ACC112 (cell line): ENCODE data around the gene DAP.
"Not testable (repeated sequence)": the region's sequence is repeated elsewhere in the genome, so short reads cannot be mapped to it uniquely, and the experiment has no call there.

Experiments
- H2AFZ ChIP-seq: fragments of 200-600 bp; sonication (generic); one replicate; pipeline ENCODE4 v1.6.0; 2017; ENCODE audit warnings: antibody characterized with exemption, low read length; ENCODE audit not compliant: unreplicated experiment
- H3K27ac ChIP-seq: fragments of 200-600 bp; sonication (generic); 2 replicates; pipeline ENCODE4 v1.5.1; 2014; ENCODE audit warnings: low read depth, mild to moderate bottlenecking, antibody characterized with exemption, low read length, moderate library complexity
- H3K27me3 ChIP-seq: fragments of 200-600 bp; sonication (generic); 2 replicates; pipeline ENCODE4 v1.6.1; 2014; ENCODE audit warnings: mild to moderate bottlenecking, antibody characterized with exemption, low read length, moderate library complexity, mixed read lengths; ENCODE audit not compliant: insufficient read depth
- H3K36me3 ChIP-seq: fragments of 200-600 bp; sonication (generic); 2 replicates; pipeline ENCODE4 v1.6.1; 2016; ENCODE audit warnings: mild to moderate bottlenecking, antibody characterized with exemption, low read length, moderate library complexity, mixed read lengths; ENCODE audit not compliant: insufficient read depth
- H3K4me1 ChIP-seq: fragments of 200-600 bp; sonication (generic); one replicate; pipeline ENCODE4 v1.6.1; 2016; ENCODE audit warnings: low read length, mixed read lengths; ENCODE audit not compliant: insufficient read depth, unreplicated experiment, control insufficient read depth
- H3K4me3 ChIP-seq: fragments of 200-600 bp; sonication (generic); 2 replicates; pipeline ENCODE4 v1.5.1; 2014; ENCODE audit warnings: mild to moderate bottlenecking, low read depth, low read length
- H3K79me2 ChIP-seq: fragments of 200-600 bp; sonication (generic); one replicate; pipeline ENCODE4 v1.6.0; 2016; ENCODE audit warnings: low read length; ENCODE audit not compliant: control insufficient read depth, unreplicated experiment, insufficient read depth

DAP gene

GRCh38 chr5:10669983-10670382, 91.1 kb downstream of the DAP start:
- Histone ChIP-seq H3K79me2 (no peaks in the 10 kb centered on the region), H2AFZ (no peak overlapping the region), H3K36me3 (no peaks in the 10 kb centered on the region), H3K4me3 (no peak overlapping the region), H3K27me3 (peaks cover 11% of the 10 kb centered on the region), H3K4me1 (no peaks in the 10 kb centered on the region), H3K27ac (no peak overlapping the region)

DNA sequence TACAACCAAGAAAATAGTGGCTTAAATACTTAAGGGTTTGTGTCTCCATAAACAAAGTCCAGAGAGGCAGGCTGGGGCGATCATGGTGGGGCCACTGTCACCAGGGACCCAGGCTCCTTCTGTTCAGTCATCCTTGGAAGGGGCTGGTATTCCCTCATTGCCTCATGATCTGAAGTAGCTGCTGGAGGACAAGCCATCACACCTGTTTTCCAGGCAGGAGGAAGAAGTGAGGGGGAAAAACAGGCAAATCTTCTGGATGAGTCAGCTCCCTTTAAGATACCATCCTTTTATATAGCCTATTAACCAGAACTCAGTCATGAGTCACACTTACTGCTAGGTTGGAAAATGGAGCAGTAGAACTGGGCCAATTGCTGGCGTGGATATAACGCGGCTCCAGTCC, 92.3 kb downstream of the DAP start:
- no peak overlapping the region for H2AFZ ChIP-seq
- no peaks in the 10 kb centered on the region for H3K36me3 ChIP-seq
- no peak overlapping the region for H3K27ac ChIP-seq
- H3K79me2 ChIP-seq: no peaks in the 10 kb centered on the region
- H3K27me3 ChIP-seq: peaks cover 11% of the 10 kb centered on the region
- no peak overlapping the region for H3K4me3 ChIP-seq
- peaks cover 6% of the 10 kb centered on the region for H3K4me1 ChIP-seq

DNA sequence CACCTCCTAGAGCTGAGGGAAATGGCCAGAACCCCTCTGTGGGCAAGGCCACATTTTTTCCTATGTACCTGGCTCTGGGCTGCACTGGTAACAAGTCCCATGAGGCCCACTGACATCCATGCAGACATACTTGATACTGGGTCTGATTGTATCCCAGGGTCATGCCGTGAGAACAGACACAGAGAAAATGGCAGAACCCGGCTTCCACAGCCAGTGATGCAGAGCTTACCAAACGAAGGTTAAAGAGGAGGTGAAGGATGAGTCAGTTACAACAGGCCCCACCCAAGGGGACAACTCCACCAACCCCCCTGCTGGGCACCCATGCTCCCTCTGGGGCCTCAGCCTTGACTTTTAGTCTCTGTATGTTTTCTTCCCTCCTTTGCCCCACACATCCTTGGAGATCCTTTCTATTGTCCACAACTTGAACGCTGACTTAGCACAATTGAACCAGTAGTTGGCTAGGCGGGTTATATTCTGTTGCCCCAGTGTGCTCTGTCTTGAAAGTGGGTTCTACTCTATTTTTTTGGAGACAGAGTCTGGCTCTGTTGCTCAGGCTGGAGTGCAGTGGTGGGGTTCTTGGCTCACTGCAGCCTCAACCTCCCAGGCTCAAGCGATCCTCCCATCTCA, 93.5 kb downstream of the DAP start:
- Histone ChIP-seq H2AFZ (no peak overlapping the region), H3K36me3 (no peaks in the 10 kb centered on the region), H3K4me3 (no peak overlapping the region), H3K27ac (no peak overlapping the region), H3K79me2 (no peaks in the 10 kb centered on the region), H3K4me1 (peaks cover 11% of the 10 kb centered on the region), H3K27me3 (peaks cover 11% of the 10 kb centered on the region)

GRCh38 chr5:10666531-10667299, 94.3 kb downstream of the DAP start:
- Histone ChIP-seq H3K27ac (no peak overlapping the region), H3K36me3 (no peaks in the 10 kb centered on the region), H2AFZ (no peak overlapping the region), H3K27me3 (peaks cover 9% of the 10 kb centered on the region), H3K4me1 (peaks cover 11% of the 10 kb centered on the region), H3K4me3 (no peak overlapping the region), H3K79me2 (no peaks in the 10 kb centered on the region)

DNA sequence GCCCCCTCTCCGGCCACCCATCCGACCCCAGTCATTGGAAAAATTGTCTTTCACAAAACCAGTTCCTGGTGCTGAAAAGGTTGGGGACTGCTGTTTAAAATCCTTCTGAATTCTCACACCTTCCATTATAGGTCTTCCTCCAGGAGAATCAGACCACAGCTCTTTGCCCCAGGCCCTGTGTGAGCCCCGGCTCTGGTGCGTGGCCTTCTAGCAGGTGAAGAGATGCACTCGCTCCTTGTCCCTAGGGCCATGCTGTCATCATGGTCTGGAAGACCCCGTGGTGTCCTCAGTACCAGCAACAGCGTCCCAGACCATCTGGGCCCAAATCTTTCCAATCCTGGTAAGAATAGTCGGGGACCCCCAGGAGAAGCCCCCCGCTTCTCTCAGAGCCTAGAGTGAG, 95.2 kb downstream of the DAP start:
- Histone ChIP-seq H3K4me3 (no peak overlapping the region), H2AFZ (no peak overlapping the region), H3K79me2 (no peaks in the 10 kb centered on the region), H3K27ac (no peak overlapping the region), H3K27me3 (peaks cover 4% of the 10 kb centered on the region), H3K36me3 (no peaks in the 10 kb centered on the region), H3K4me1 (peaks cover 11% of the 10 kb centered on the region)

DNA sequence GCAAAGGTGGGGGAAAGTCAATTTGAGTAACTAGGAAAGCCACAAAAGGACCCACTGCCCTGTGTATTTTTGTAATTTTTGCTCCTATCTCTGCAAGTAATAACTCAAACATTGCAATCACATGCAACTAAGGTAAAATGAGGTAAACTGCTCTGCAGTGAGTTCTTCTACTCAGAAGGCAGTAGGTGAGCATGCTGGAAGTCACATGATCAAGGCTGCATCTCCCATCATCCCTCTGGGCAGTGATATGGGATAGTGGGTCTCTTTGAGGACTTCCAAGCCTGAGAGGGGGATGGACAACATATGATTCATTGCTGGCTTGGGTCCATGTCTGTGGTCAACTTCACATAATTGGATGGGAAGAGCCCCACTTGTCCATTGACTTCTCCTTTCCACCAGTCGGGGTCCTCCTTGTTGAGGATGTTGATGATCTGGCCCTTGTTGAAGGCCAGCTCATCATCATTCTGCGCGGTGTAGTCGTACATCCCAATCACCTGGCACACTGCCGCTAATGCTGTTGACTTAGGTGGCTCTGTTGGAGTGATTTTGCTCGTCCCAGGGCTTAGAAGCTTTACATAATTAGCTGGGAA, 96.8 kb downstream of the DAP start:
- H3K27ac ChIP-seq, H3K79me2 ChIP-seq, H3K4me3 ChIP-seq, H3K36me3 ChIP-seq, H3K27me3 ChIP-seq, H2AFZ ChIP-seq: not testable (repeated sequence)
- H3K4me1 ChIP-seq: peaks cover 11% of the 10 kb centered on the region

GRCh38 chr5:10663489-10664179, 97.4 kb downstream of the DAP start:
- H3K79me2 ChIP-seq: no peaks in the 10 kb centered on the region
- peak overlapping the region; percentile 19; the same call in 1 of the 2 replicates for H3K4me3 ChIP-seq
- no peak overlapping the region for H3K27ac ChIP-seq
- H3K36me3 ChIP-seq: no peaks in the 10 kb centered on the region
- no peaks in the 10 kb centered on the region; the same call in none of the 2 replicates for H3K27me3 ChIP-seq
- H2AFZ ChIP-seq: no peak overlapping the region
- peaks cover 11% of the 10 kb centered on the region for H3K4me1 ChIP-seq

DNA sequence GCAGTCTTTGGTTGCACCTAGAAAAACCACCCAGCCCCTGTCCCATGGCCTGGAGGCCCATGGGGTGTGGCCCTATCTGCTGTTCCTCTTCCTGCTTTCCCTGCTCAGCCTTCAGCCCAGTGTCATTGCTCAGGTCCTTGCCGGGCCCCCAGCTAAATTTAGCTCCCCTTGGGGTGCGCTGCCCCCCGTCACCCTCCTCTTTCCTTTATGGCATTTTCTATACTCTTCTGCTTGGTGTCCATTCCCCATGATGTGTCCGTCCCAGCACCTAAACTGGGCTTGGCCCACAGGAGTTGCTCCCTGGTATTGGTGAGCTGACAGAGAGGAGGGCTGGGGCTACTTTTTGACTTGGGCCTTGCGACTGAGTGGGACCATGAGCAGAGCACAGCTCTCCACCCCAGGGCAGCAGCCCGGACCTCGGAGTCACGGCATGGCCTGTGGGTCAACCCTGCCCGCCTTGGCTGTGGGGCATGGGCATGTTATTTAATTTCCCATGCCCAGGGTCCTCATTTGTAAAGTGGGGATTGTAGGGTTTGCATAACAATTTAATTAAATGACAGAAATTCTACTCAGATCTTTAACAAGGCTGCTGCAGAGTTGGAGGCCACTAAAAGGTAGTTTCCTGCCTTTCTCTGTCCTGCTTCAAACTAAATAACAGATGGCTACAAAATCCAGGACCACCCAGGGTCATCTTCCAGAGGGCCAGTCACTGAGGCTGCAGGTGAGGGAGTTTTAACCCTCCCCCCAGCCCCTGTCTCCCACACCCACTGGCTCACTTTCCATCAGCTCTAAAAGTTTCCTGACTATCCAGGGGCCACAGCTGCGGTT, 98.2 kb downstream of the DAP start:
- H2AFZ ChIP-seq: no peak overlapping the region
- no peak overlapping the region for H3K27ac ChIP-seq
- no peaks in the 10 kb centered on the region for H3K36me3 ChIP-seq
- H3K79me2 ChIP-seq: no peaks in the 10 kb centered on the region
- H3K4me1 ChIP-seq: peaks cover 11% of the 10 kb centered on the region
- H3K4me3 ChIP-seq: no peak overlapping the region
- no peaks in the 10 kb centered on the region; the same call in none of the 2 replicates for H3K27me3 ChIP-seq

GRCh38 chr5:10662083-10662482, 99.0 kb downstream of the DAP start:
- Histone ChIP-seq H3K27ac (no peak overlapping the region), H3K4me3 (no peak overlapping the region), H2AFZ (no peak overlapping the region), H3K4me1 (peaks cover 11% of the 10 kb centered on the region), H3K36me3 (no peaks in the 10 kb centered on the region), H3K79me2 (no peaks in the 10 kb centered on the region), H3K27me3 (no peaks in the 10 kb centered on the region; the same call in none of the 2 replicates)

DNA sequence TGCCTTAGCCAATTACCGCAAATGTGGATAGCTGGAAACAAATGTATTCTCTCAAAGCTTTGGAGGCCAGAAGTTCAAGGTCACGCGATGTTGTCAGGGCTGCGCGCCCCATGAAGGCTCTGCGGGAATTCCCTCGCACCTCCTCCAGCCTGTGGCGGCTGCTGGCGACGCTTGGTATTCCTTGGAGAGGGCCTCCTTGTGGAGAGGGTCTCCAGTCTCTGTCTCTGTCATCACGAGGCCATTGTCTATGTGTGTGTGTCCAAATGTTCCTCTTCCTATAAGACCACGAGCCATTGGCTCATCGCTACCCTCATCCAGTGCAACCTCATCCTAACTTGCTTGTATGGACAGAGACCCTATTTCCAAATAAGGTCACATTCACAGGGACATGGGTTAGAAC, 99.6 kb downstream of the DAP start:
- H3K4me1 ChIP-seq: peaks cover 11% of the 10 kb centered on the region
- no peaks in the 10 kb centered on the region for H3K79me2 ChIP-seq
- H3K4me3 ChIP-seq: no peak overlapping the region
- H3K36me3 ChIP-seq: no peaks in the 10 kb centered on the region
- no peaks in the 10 kb centered on the region; the same call in none of the 2 replicates for H3K27me3 ChIP-seq
- H2AFZ ChIP-seq: no peak overlapping the region
- no peak overlapping the region for H3K27ac ChIP-seq
